ENCODE measurements around the gene CDKL5. TPM values are rescaled to one million over a fixed set of nuclear protein-coding genes. Genes with fewer than 3 reads are reported as not detected.

Gene CDKL5
- total RNA-seq, 1 donor from 2014 or later = 30.6 TPM

- Histone ChIP-seq H3K4me1 (no peaks in the 10 kb centered on the region), H3K27ac (no peak overlapping the region), H3K4me3 (no peak overlapping the region), H3K36me3 (no peaks in the 10 kb centered on the region), H3K27me3 (ENCODE audit: low read depth) (no peaks in the 10 kb centered on the region), H3K9me3 (no peaks in the 10 kb centered on the region)
- ATAC-seq = no peak
- no peak for TF ChIP-seq CTCF (IDR thresholded peaks at IDR 0.05)
- no peak for DNase-seq
- intact Hi-C loops (cut with DNase I) = no loop called here
Measured at GRCh38 chrX:18401848-18402213, 23.6 kb upstream of the CDKL5 start.

GRCh38 chrX:18406531-18407266 lies 18.7 kb upstream of the CDKL5 start:
- ATAC-seq = no peak
- Histone ChIP-seq H3K36me3 (no peaks in the 10 kb centered on the region), H3K27me3 (ENCODE audit: low read depth) (no peaks in the 10 kb centered on the region), H3K4me1 (no peaks in the 10 kb centered on the region), H3K27ac (no peak overlapping the region), H3K9me3 (no peaks in the 10 kb centered on the region), H3K4me3 (no peak overlapping the region)
- intact Hi-C loops (cut with DNase I) = no loop called here
- no peak for TF ChIP-seq CTCF (IDR thresholded peaks at IDR 0.05)
- no peak for DNase-seq

GRCh38 chrX:18410038-18410437 lies 15.4 kb upstream of the CDKL5 start:
- no peaks in the 10 kb centered on the region for H3K4me1 ChIP-seq
- intact Hi-C loops (cut with DNase I) = no loop called here
- TF ChIP-seq CTCF (IDR thresholded peaks at IDR 0.05) = peak; percentile 22
- DNase-seq = no peak
- no peak overlapping the region for H3K27ac ChIP-seq
- no peaks in the 10 kb centered on the region for H3K36me3 ChIP-seq
- no peaks in the 10 kb centered on the region for H3K27me3 ChIP-seq (ENCODE audit: low read depth)
- H3K4me3 ChIP-seq = no peak overlapping the region
- peak; percentile 45 to 74 for ATAC-seq
- no peaks in the 10 kb centered on the region for H3K9me3 ChIP-seq

GRCh38 chrX:18415386-18415785 lies 10.0 kb upstream of the CDKL5 start:
- H3K9me3 ChIP-seq = no peaks in the 10 kb centered on the region
- DNase-seq (no peak), ATAC-seq (no peak)
- no peak overlapping the region for H3K4me3 ChIP-seq
- H3K27ac ChIP-seq = no peak overlapping the region
- intact Hi-C loops (cut with DNase I) = no loop called here
- H3K27me3 ChIP-seq (ENCODE audit: low read depth) = no peaks in the 10 kb centered on the region
- TF ChIP-seq CTCF (IDR thresholded peaks at IDR 0.05) = no peak
- no peaks in the 10 kb centered on the region for H3K4me1 ChIP-seq
- no peaks in the 10 kb centered on the region for H3K36me3 ChIP-seq

GRCh38 chrX:18422325-18422724 lies 3.1 kb upstream of the CDKL5 start:
- DNase-seq (no peak), ATAC-seq (no peak)
- H3K27me3 ChIP-seq (ENCODE audit: low read depth) = no peaks in the 10 kb centered on the region
- intact Hi-C loops (cut with DNase I) = no loop called here
- H3K4me3 ChIP-seq = no peak overlapping the region
- no peaks in the 10 kb centered on the region for H3K9me3 ChIP-seq
- no peak for TF ChIP-seq CTCF (IDR thresholded peaks at IDR 0.05)
- H3K36me3 ChIP-seq = no peaks in the 10 kb centered on the region
- H3K4me1 ChIP-seq = peaks cover 5% of the 10 kb centered on the region
- no peak overlapping the region for H3K27ac ChIP-seq
